ENCODE data around the gene UBA1.

- TF ChIP-seq POLR2AphosphoS5 (IDR thresholded peaks at IDR 0.05; ENCODE audit: low read depth, low read length) (no peak), POLR2A (IDR thresholded peaks at IDR 0.05; ENCODE audit: low read depth, low read length) (no peak)
Measured at GRCh38 chrX:47210661-47211425, 17.2 kb downstream of the UBA1 start.
